GM19395 (cell line): Measurements from ENCODE around the gene PSD2.

ENCODE experiments used
- ATAC-seq: cut with Tn5 transposase; IDR thresholded peaks from one replicate; pipeline ENCODE4 v1.9.1; 2021; ENCODE audit warnings: mild to moderate bottlenecking, moderate library complexity; ENCODE audit not compliant: unreplicated experiment

Gene PSD2

GRCh38 chr5:139872851-139873794 lies 77.5 kb downstream of the PSD2 start:
- ATAC-seq, result no peak

- ATAC-seq, result no peak
Measured at GRCh38 chr5:139875957-139876356, 80.3 kb downstream of the PSD2 start.

- no peak for ATAC-seq
Measured at GRCh38 chr5:139877129-139877597, 81.6 kb downstream of the PSD2 start.

- no peak for ATAC-seq
Measured at GRCh38 chr5:139878093-139878492, 82.5 kb downstream of the PSD2 start.

- no peak for ATAC-seq
Measured at GRCh38 chr5:139880416-139881142, 85.0 kb downstream of the PSD2 start.

- ATAC-seq, result no peak
Measured at GRCh38 chr5:139881143-139881733, 85.6 kb downstream of the PSD2 start.

GRCh38 chr5:139882316-139882715 lies 86.7 kb downstream of the PSD2 start:
- no peak for ATAC-seq

- ATAC-seq, result no peak
Measured at GRCh38 chr5:139882961-139883539, 87.4 kb downstream of the PSD2 start.

GRCh38 chr5:139884144-139884543 lies 88.5 kb downstream of the PSD2 start:
- no peak for ATAC-seq

GRCh38 chr5:139884734-139885133 lies 89.1 kb downstream of the PSD2 start:
- no peak for ATAC-seq

- ATAC-seq, result no peak
Measured at GRCh38 chr5:139885172-139885856, 89.7 kb downstream of the PSD2 start.

GRCh38 chr5:139885857-139886208 lies 90.2 kb downstream of the PSD2 start:
- ATAC-seq, result no peak

GRCh38 chr5:139886213-139886612 lies 90.6 kb downstream of the PSD2 start:
- ATAC-seq, result no peak

GRCh38 chr5:139888370-139888769 lies 92.8 kb downstream of the PSD2 start:
- ATAC-seq, result no peak

- no peak for ATAC-seq
Measured at GRCh38 chr5:139889410-139889809, 93.8 kb downstream of the PSD2 start.

GRCh38 chr5:139893873-139894272 lies 98.3 kb downstream of the PSD2 start:
- no peak for ATAC-seq
